Endothelial cell (in vitro differentiated cells): Measurements from ENCODE around the gene GIMAP8. TPM values are rescaled to one million over a fixed set of nuclear protein-coding genes. Genes with fewer than 3 reads are reported as not detected.

ENCODE experiments used
- DNase-seq: peaks from one replicate; pipeline ENCODE4 v3.0.0; 2021; ENCODE audit warnings: low spot score
- H3K27ac Mint-ChIP-seq: one replicate; pipeline ENCODE4 v1.8.0; 2021; ENCODE audit warnings: mixed read lengths, inconsistent platforms; ENCODE audit not compliant: unreplicated experiment
- H3K27me3 Mint-ChIP-seq: one replicate; pipeline ENCODE4 v1.8.0; 2021; ENCODE audit warnings: mild to moderate bottlenecking, moderate library complexity, mixed read lengths, inconsistent platforms; ENCODE audit not compliant: unreplicated experiment
- H3K36me3 Mint-ChIP-seq: one replicate; pipeline ENCODE4 v1.8.0; 2021; ENCODE audit warnings: mild to moderate bottlenecking, low read depth, mixed read lengths, inconsistent platforms; ENCODE audit not compliant: unreplicated experiment
- H3K4me1 Mint-ChIP-seq: one replicate; pipeline ENCODE4 v1.8.0; 2021; ENCODE audit warnings: mild to moderate bottlenecking, mixed read lengths, inconsistent platforms; ENCODE audit not compliant: unreplicated experiment
- H3K4me3 Mint-ChIP-seq: one replicate; pipeline ENCODE4 v1.8.0; 2021; ENCODE audit warnings: mild to moderate bottlenecking, mixed read lengths, inconsistent platforms; ENCODE audit not compliant: unreplicated experiment
- H3K9me3 Mint-ChIP-seq: one replicate; pipeline ENCODE4 v1.8.0; 2021; ENCODE audit warnings: mixed read lengths, inconsistent platforms; ENCODE audit not compliant: unreplicated experiment
- total RNA-seq: library from RNA; stranded (reverse); fragmentation: NEBNext Ultra II Directional; extraction: Animal tissue kit (Norgen Biotek cat#: 25700); gene quantifications from one replicate; pipeline ENCODE4 v1.2.1, GENCODE V29; 2021; ENCODE audit not compliant: unreplicated experiment
- TF ChIP-seq, protein P1 (sequence below): fragments of 200-600 bp; sonication (generic); IDR thresholded peaks from one replicate; pipeline ENCODE4 v1.5.0; 2021; ENCODE audit warnings: antibody characterized with exemption; ENCODE audit not compliant: unreplicated experiment

Gene GIMAP8
- total RNA-seq, 1 donor from 2014 or later: 143 TPM

DNA sequence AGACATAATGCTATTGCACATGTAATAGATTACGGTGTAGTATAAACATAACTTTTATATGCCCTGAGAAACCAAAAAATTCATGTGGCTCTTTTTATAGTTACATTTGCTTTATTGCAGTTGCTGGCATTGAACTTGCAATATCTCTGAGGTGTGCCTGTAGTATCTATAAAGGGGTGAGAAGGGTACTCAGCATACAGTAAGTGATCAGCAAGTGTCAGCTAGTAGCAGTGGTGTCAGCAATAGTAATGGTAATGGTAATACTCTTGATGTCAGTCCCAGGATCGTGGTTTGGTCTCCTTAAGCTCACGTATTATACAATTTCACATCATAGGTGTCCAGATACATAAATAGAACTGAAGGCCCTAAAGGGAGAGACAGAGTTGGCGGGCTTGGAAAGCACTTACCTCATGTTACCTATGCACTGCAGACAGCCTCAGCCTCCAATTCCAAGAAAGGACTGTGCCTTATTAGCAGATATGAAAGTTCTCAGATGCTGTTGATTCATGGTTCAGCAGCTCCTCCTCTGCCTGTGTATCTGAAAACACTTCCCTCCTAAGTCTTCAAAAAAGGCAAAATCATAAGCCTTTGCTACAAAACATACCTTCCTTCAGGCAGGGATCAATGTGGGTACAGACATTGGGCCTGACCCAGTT lies 57.6 kb downstream of the GIMAP8 start:
- TF ChIP-seq, protein P1, sequence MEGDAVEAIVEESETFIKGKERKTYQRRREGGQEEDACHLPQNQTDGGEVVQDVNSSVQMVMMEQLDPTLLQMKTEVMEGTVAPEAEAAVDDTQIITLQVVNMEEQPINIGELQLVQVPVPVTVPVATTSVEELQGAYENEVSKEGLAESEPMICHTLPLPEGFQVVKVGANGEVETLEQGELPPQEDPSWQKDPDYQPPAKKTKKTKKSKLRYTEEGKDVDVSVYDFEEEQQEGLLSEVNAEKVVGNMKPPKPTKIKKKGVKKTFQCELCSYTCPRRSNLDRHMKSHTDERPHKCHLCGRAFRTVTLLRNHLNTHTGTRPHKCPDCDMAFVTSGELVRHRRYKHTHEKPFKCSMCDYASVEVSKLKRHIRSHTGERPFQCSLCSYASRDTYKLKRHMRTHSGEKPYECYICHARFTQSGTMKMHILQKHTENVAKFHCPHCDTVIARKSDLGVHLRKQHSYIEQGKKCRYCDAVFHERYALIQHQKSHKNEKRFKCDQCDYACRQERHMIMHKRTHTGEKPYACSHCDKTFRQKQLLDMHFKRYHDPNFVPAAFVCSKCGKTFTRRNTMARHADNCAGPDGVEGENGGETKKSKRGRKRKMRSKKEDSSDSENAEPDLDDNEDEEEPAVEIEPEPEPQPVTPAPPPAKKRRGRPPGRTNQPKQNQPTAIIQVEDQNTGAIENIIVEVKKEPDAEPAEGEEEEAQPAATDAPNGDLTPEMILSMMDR: no peak
- peaks cover 8% of the 10 kb centered on the region for H3K4me1 Mint-ChIP-seq
- no peak overlapping the region for H3K4me3 Mint-ChIP-seq
- peaks cover 4% of the 10 kb centered on the region for H3K9me3 Mint-ChIP-seq
- H3K27ac Mint-ChIP-seq: no peak overlapping the region
- H3K36me3 Mint-ChIP-seq: no peaks in the 10 kb centered on the region
- H3K27me3 Mint-ChIP-seq: no peaks in the 10 kb centered on the region
- no peak for DNase-seq

DNA sequence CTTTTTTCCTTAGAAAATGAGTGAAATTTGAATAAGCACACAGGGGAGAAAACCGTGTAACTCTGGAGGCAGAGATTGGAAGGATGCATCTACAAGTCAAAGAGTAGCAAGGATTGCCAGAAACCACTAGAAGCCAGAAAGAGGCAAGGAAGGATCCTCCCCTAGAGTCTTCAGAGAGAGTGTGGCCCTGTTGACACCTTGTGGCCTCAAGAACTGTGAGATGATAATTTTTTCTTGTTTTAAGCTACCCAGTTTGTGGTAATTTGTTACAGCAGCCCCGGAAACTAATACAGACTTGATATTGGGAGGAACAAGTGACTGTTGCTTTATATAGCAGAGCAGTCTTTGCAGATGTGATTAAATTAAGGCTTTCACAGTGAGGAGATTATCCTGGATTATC lies 60.6 kb downstream of the GIMAP8 start:
- peaks cover 5% of the 10 kb centered on the region for H3K4me1 Mint-ChIP-seq
- no peaks in the 10 kb centered on the region for H3K36me3 Mint-ChIP-seq
- no peak overlapping the region for H3K27ac Mint-ChIP-seq
- no peaks in the 10 kb centered on the region for H3K27me3 Mint-ChIP-seq
- DNase-seq: no peak
- H3K9me3 Mint-ChIP-seq: peaks cover 4% of the 10 kb centered on the region
- no peak overlapping the region for H3K4me3 Mint-ChIP-seq
- TF ChIP-seq, protein P1: no peak

DNA sequence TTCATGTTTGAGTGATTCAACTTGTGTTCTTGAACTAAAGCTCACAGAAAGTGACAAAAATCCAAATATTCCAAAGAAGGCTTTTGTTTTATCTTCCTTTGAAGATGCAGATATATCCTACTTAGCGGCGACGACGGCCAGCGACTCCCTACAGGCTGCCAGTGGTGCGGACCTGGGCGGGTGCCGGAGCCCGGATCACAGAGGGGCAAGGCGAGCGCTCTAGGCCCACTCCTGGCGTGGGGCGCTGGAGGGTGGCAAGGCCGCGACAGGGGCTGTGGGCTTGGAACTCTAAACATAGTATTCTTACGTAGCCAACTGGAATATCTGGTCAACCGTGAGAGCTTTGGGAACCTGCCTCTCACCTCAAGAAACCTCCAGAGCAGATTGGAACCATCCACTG lies 63.3 kb downstream of the GIMAP8 start:
- peaks cover 4% of the 10 kb centered on the region for H3K9me3 Mint-ChIP-seq
- H3K4me3 Mint-ChIP-seq: no peak overlapping the region
- H3K4me1 Mint-ChIP-seq: peaks cover 5% of the 10 kb centered on the region
- TF ChIP-seq, protein P1: no peak
- no peaks in the 10 kb centered on the region for H3K27me3 Mint-ChIP-seq
- no peak for DNase-seq
- no peaks in the 10 kb centered on the region for H3K36me3 Mint-ChIP-seq
- no peak overlapping the region for H3K27ac Mint-ChIP-seq

DNA sequence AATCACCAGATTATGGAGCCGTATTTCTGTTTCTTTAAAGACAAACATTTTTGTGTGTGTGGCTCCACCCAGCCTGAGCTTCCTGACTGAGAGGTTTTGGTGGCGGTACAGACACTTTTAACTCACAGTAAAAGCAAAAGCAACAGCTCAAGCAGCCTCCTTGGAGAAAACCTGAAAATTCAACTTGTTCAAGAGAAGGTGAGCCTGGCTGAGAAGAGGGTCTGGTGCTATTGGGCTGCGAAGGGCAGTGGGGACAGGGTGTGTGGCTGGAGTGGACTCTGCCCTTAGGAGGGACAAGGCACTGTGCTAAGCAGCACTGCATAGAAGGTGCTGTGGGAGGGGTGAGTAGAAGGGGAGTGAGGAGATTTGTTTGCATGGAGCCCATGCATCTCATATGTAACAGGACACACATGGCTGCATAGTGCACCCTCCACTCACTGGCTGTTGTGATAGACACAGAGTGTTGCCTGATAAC lies 64.4 kb downstream of the GIMAP8 start, which contains the start of gene GIMAP7:
TSS of gene GIMAP7 (plus strand) at position 125 of the 475 bp plus-strand sequence. CDS start 5,103 bp downstream, outside the sequence.
- TF ChIP-seq, protein P1: no peak
- no peak for DNase-seq
- Mint-ChIP-seq H3K36me3 (no peaks in the 10 kb centered on the region), H3K4me1 (peaks cover 5% of the 10 kb centered on the region), H3K27me3 (no peaks in the 10 kb centered on the region), H3K4me3 (peak within 1 kb of the TSS; percentile 53), H3K9me3 (peaks cover 4% of the 10 kb centered on the region), H3K27ac (peak within 1 kb of the TSS; percentile 7)
